ENCODE results near the gene STAG1. TPM values are rescaled to one million over a fixed set of nuclear protein-coding genes. Genes with fewer than 3 reads are reported as not detected.

STAG1 gene
- total RNA-seq, 3 donors from 2014 or later, result 46.8 to 57.1 (median 50.4) TPM

GRCh38 chr3:136685882-136686281 lies 66.3 kb downstream of the STAG1 start:
- Histone ChIP-seq H3K36me3 (ENCODE audit: low read depth) (no peaks in the 10 kb centered on the region), H3K4me3 (no peak overlapping the region), H3K9me3 (no peaks in the 10 kb centered on the region), H3K4me1 (ENCODE audit: low read depth) (no peaks in the 10 kb centered on the region)
- no peak for DNase-seq
- intact Hi-C loops (cut with DNase I, micrococcal nuclease), result no loop called here
- TF ChIP-seq CTCF (IDR thresholded peaks at IDR 0.05), result no peak
- no peak for ATAC-seq

- Histone ChIP-seq H3K4me3 (no peak overlapping the region), H3K4me1 (ENCODE audit: low read depth) (no peaks in the 10 kb centered on the region), H3K36me3 (ENCODE audit: low read depth) (no peaks in the 10 kb centered on the region), H3K9me3 (no peaks in the 10 kb centered on the region)
- intact Hi-C loops (cut with DNase I, micrococcal nuclease), result no loop called here
- no peak for ATAC-seq
- no peak for TF ChIP-seq CTCF (IDR thresholded peaks at IDR 0.05)
- DNase-seq, result no peak
Measured at GRCh38 chr3:136682740-136683312, 69.4 kb downstream of the STAG1 start.

GRCh38 chr3:136678981-136679380 lies 73.2 kb downstream of the STAG1 start:
- Histone ChIP-seq H3K9me3 (no peaks in the 10 kb centered on the region), H3K4me3 (no peak overlapping the region), H3K36me3 (ENCODE audit: low read depth) (no peaks in the 10 kb centered on the region), H3K4me1 (ENCODE audit: low read depth) (no peaks in the 10 kb centered on the region)
- TF ChIP-seq CTCF (IDR thresholded peaks at IDR 0.05), result no peak
- ATAC-seq (no peak), DNase-seq (no peak)
- intact Hi-C loops (cut with DNase I, micrococcal nuclease), result no loop called here

- Histone ChIP-seq H3K9me3 (no peaks in the 10 kb centered on the region), H3K36me3 (ENCODE audit: low read depth) (no peaks in the 10 kb centered on the region), H3K4me1 (ENCODE audit: low read depth) (no peaks in the 10 kb centered on the region), H3K4me3 (no peak overlapping the region)
- intact Hi-C loops (cut with DNase I, micrococcal nuclease), result no loop called here
- TF ChIP-seq CTCF (IDR thresholded peaks at IDR 0.05), result no peak
- no peak for ATAC-seq
- no peak for DNase-seq
Measured at GRCh38 chr3:136676009-136676408, 76.2 kb downstream of the STAG1 start.

GRCh38 chr3:136675150-136675858 lies 76.9 kb downstream of the STAG1 start:
- no peak for DNase-seq
- no peaks in the 10 kb centered on the region for H3K4me1 ChIP-seq (ENCODE audit: low read depth)
- H3K36me3 ChIP-seq (ENCODE audit: low read depth), result no peaks in the 10 kb centered on the region
- no peaks in the 10 kb centered on the region for H3K9me3 ChIP-seq
- intact Hi-C loops (cut with DNase I, micrococcal nuclease), result no loop called here
- ATAC-seq, result no peak
- no peak overlapping the region for H3K4me3 ChIP-seq
- no peak for TF ChIP-seq CTCF (IDR thresholded peaks at IDR 0.05)
